Neural progenitor cell (in vitro differentiated cells): ENCODE measurements around the gene CTSH.

Source experiments
- CTCF ChIP-seq: fragments of 200-600 bp; sonication (generic); IDR thresholded peaks from 2 replicates; pipeline ENCODE4 v1.5.1; 2017; ENCODE audit warnings: antibody characterized with exemption, mild to moderate bottlenecking
- EZH2 ChIP-seq: fragments of 200-600 bp; sonication (generic); IDR thresholded peaks from 2 replicates; pipeline ENCODE4 v1.6.1; 2017; ENCODE audit warnings: antibody characterized with exemption, mild to moderate bottlenecking, moderate library complexity
- EZH2phosphoT487 ChIP-seq: fragments of 200-600 bp; sonication (generic); IDR thresholded peaks from 2 replicates; pipeline ENCODE4 v1.6.1; 2017; ENCODE audit warnings: antibody characterized with exemption

GRCh38 chr15:78932258-78932808, 12.5 kb downstream of the CTSH start:
- no peak for TF ChIP-seq CTCF
- no peak for TF ChIP-seq EZH2
- TF ChIP-seq EZH2phosphoT487 = no peak
